HAP-1 (cell line): ENCODE measurements around the gene SPDYE6.
"Not testable (repeated sequence)": the region's sequence is repeated elsewhere in the genome, so short reads cannot be mapped to it uniquely, and the experiment has no call there.

ENCODE experiments used
- DNase-seq, 2 experiments: peaks; one replicate each; pipeline ENCODE4 v3.0.0-alpha.2; 2016 to 2020; ENCODE audit warnings: low spot score in 2 of 2
- H3K27me3 ChIP-seq: fragments of 250-450 bp; sonication (Bioruptor Pico); 2 replicates; pipeline ENCODE4 v1.5.1; 2020; ENCODE audit warnings: low read depth, mild to moderate bottlenecking, moderate library complexity
- H3K36me3 ChIP-seq: fragments of 250-450 bp; sonication (Bioruptor Pico); replicated peaks from 2 replicates; pipeline ENCODE4 v1.5.1; 2020; ENCODE audit warnings: mild to moderate bottlenecking
- H3K4me1 ChIP-seq: fragments of 250-450 bp; sonication (Bioruptor Pico); 2 replicates; pipeline ENCODE4 v1.5.1; 2020; ENCODE audit warnings: mild to moderate bottlenecking
- H3K4me3 ChIP-seq: fragments of 250-450 bp; sonication (Bioruptor Pico); 2 replicates; pipeline ENCODE4 v1.5.1; 2020; ENCODE audit warnings: mild to moderate bottlenecking, moderate library complexity
- H3K9me3 ChIP-seq: fragments of 250-450 bp; sonication (Bioruptor Pico); 2 replicates; pipeline ENCODE4 v1.5.1; 2020; ENCODE audit warnings: mild to moderate bottlenecking, moderate library complexity
- in situ Hi-C: fragments of 300-500 bp; cut with MboI; formaldehyde crosslinking; loops from 3 replicates; pipeline ENCODE4 v1.14.3; 2020; ENCODE audit warnings: low sequenced_read_pairs, inconsistent platforms, mixed read lengths

SPDYE6 gene

GRCh38 chr7:102356344-102356743 lies at the start of gene SPDYE6:
TSS of gene SPDYE6 (minus strand) at chr7:102356444. CDS start at chr7:102356023, 421 bp downstream.
- H3K27me3 ChIP-seq, H3K36me3 ChIP-seq, H3K4me1 ChIP-seq, in situ Hi-C loops, H3K9me3 ChIP-seq, DNase-seq, H3K4me3 ChIP-seq: not testable (repeated sequence)

GRCh38 chr7:102404862-102405188 lies 48.6 kb upstream of the SPDYE6 start:
- H3K36me3 ChIP-seq: peaks cover 80% of the 10 kb centered on the region
- H3K4me3 ChIP-seq, in situ Hi-C loops, H3K27me3 ChIP-seq, H3K9me3 ChIP-seq, H3K4me1 ChIP-seq, DNase-seq: not testable (repeated sequence)

GRCh38 chr7:102404005-102404861 lies 48.0 kb upstream of the SPDYE6 start:
- H3K27me3 ChIP-seq: no peaks in the 10 kb centered on the region
- H3K4me3 ChIP-seq: no peak overlapping the region
- no peaks in the 10 kb centered on the region for H3K4me1 ChIP-seq
- peak; percentile 54 to 57 for DNase-seq
- in situ Hi-C loops: no loop called here
- H3K9me3 ChIP-seq: no peaks in the 10 kb centered on the region
- peaks cover 83% of the 10 kb centered on the region for H3K36me3 ChIP-seq

GRCh38 chr7:102403563-102403962 lies 47.3 kb upstream of the SPDYE6 start:
- DNase-seq: no peak
- in situ Hi-C loops: no loop called here
- H3K36me3 ChIP-seq: peaks cover 83% of the 10 kb centered on the region
- no peaks in the 10 kb centered on the region for H3K4me1 ChIP-seq
- no peaks in the 10 kb centered on the region for H3K9me3 ChIP-seq
- H3K4me3 ChIP-seq: no peak overlapping the region
- H3K27me3 ChIP-seq: no peaks in the 10 kb centered on the region

- Histone ChIP-seq H3K27me3 (no peaks in the 10 kb centered on the region), H3K4me3 (no peak overlapping the region), H3K9me3 (no peaks in the 10 kb centered on the region), H3K4me1 (peaks cover 2% of the 10 kb centered on the region; the same call in 1 of the 2 replicates), H3K36me3 (peaks cover 65% of the 10 kb centered on the region)
- DNase-seq: no peak
- in situ Hi-C loops: no loop called here
Observed at GRCh38 chr7:102400360-102400759, 44.1 kb upstream of the SPDYE6 start.

GRCh38 chr7:102398543-102398942 lies 42.3 kb upstream of the SPDYE6 start:
- Histone ChIP-seq H3K4me3 (no peak overlapping the region), H3K27me3 (no peaks in the 10 kb centered on the region), H3K36me3 (peaks cover 51% of the 10 kb centered on the region), H3K9me3 (no peaks in the 10 kb centered on the region), H3K4me1 (peaks cover 2% of the 10 kb centered on the region; the same call in 1 of the 2 replicates)
- DNase-seq: no peak
- in situ Hi-C loops: no loop called here

GRCh38 chr7:102396710-102397019 lies 40.4 kb upstream of the SPDYE6 start:
- in situ Hi-C loops: no loop called here
- DNase-seq: no peak
- peaks cover 2% of the 10 kb centered on the region; the same call in 1 of the 2 replicates for H3K4me1 ChIP-seq
- peaks cover 47% of the 10 kb centered on the region for H3K36me3 ChIP-seq
- H3K9me3 ChIP-seq: no peaks in the 10 kb centered on the region
- H3K27me3 ChIP-seq: no peaks in the 10 kb centered on the region
- peak overlapping the region; percentile 89 for H3K4me3 ChIP-seq

GRCh38 chr7:102395873-102396709 lies 39.8 kb upstream of the SPDYE6 start, which contains the start of gene PRKRIP1:
TSS of gene PRKRIP1 (plus strand) at chr7:102396363. CDS start at chr7:102396412, 49 bp downstream.
- peak within 1 kb of the TSS; percentile 89 for H3K4me3 ChIP-seq
- H3K9me3 ChIP-seq: no peaks in the 10 kb centered on the region
- DNase-seq: peak; percentile 92 to 98
- H3K4me1 ChIP-seq: peaks cover 2% of the 10 kb centered on the region; the same call in 1 of the 2 replicates
- H3K27me3 ChIP-seq: no peaks in the 10 kb centered on the region
- in situ Hi-C loops: no loop called here
- peaks cover 41% of the 10 kb centered on the region for H3K36me3 ChIP-seq

GRCh38 chr7:102395592-102395872 lies 39.3 kb upstream of the SPDYE6 start:
- no peaks in the 10 kb centered on the region for H3K27me3 ChIP-seq
- H3K4me3 ChIP-seq: peak overlapping the region; percentile 89
- in situ Hi-C loops: no loop called here
- peaks cover 37% of the 10 kb centered on the region for H3K36me3 ChIP-seq
- peaks cover 2% of the 10 kb centered on the region; the same call in 1 of the 2 replicates for H3K4me1 ChIP-seq
- H3K9me3 ChIP-seq: no peaks in the 10 kb centered on the region
- peak in 1 of 2 experiments; percentile 20 for DNase-seq

GRCh38 chr7:102393467-102393866 lies 37.2 kb upstream of the SPDYE6 start:
- H3K27me3 ChIP-seq: no peaks in the 10 kb centered on the region
- H3K4me1 ChIP-seq: peaks cover 2% of the 10 kb centered on the region; the same call in 1 of the 2 replicates
- no peak overlapping the region for H3K4me3 ChIP-seq
- DNase-seq: no peak
- H3K36me3 ChIP-seq: peaks cover 25% of the 10 kb centered on the region
- in situ Hi-C loops: loop anchor here (5.0 kb wide), 1 partner anchor 116 kb away; no protein-coding TSS in a partner anchor
- no peaks in the 10 kb centered on the region for H3K9me3 ChIP-seq

GRCh38 chr7:102392330-102392729 lies 36.1 kb upstream of the SPDYE6 start:
- peaks cover 2% of the 10 kb centered on the region; the same call in 1 of the 2 replicates for H3K4me1 ChIP-seq
- H3K27me3 ChIP-seq: no peaks in the 10 kb centered on the region
- no peaks in the 10 kb centered on the region for H3K9me3 ChIP-seq
- H3K36me3 ChIP-seq: peaks cover 20% of the 10 kb centered on the region
- no peak for DNase-seq
- in situ Hi-C loops: loop anchor here (5.0 kb wide), 1 partner anchor 115 kb away; no protein-coding TSS in a partner anchor
- no peak overlapping the region for H3K4me3 ChIP-seq

- peaks cover 19% of the 10 kb centered on the region for H3K36me3 ChIP-seq
- peak; percentile 63 to 92 for DNase-seq
- H3K4me1 ChIP-seq: no peaks in the 10 kb centered on the region
- no peak overlapping the region for H3K4me3 ChIP-seq
- no peaks in the 10 kb centered on the region for H3K9me3 ChIP-seq
- no peaks in the 10 kb centered on the region for H3K27me3 ChIP-seq
- in situ Hi-C loops: loop anchor here (5.0 kb wide), 1 partner anchor 114 kb away; no protein-coding TSS in a partner anchor
Observed at GRCh38 chr7:102390697-102391484, 34.6 kb upstream of the SPDYE6 start.

- DNase-seq: no peak
- in situ Hi-C loops: loop anchor here (5.0 kb wide), 1 partner anchor 113 kb away; no protein-coding TSS in a partner anchor
- H3K36me3 ChIP-seq: peaks cover 26% of the 10 kb centered on the region
- no peak overlapping the region for H3K4me3 ChIP-seq
- H3K4me1 ChIP-seq: no peaks in the 10 kb centered on the region
- no peaks in the 10 kb centered on the region for H3K27me3 ChIP-seq
- H3K9me3 ChIP-seq: no peaks in the 10 kb centered on the region
Observed at GRCh38 chr7:102389810-102390209, 33.6 kb upstream of the SPDYE6 start.
